GM21786 (cell line): Measurements from ENCODE around the gene RNF103.

ENCODE experiments used
- ATAC-seq: cut with Tn5 transposase; IDR thresholded peaks from one replicate; pipeline ENCODE4 v1.9.1; 2021; ENCODE audit not compliant: unreplicated experiment

The RNF103 gene

DNA sequence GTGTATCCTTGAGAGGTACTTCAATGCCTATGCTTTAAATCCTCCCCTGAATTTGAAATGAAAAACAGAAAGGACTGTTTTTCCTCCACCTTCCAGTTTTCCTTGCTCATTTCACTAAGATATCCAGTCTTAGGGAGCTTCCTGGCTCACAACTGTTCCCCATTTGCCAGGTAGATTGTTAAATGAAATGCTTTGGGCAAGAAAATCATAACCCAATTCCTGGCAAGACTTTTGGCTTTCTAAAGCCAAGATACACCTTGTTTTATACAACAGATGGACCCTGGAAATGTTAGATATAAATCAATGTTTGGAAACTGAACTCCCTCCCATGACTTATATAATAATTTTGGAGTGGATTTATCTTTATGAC lies 56.9 kb downstream of the RNF103 start:
- no peak for ATAC-seq

DNA sequence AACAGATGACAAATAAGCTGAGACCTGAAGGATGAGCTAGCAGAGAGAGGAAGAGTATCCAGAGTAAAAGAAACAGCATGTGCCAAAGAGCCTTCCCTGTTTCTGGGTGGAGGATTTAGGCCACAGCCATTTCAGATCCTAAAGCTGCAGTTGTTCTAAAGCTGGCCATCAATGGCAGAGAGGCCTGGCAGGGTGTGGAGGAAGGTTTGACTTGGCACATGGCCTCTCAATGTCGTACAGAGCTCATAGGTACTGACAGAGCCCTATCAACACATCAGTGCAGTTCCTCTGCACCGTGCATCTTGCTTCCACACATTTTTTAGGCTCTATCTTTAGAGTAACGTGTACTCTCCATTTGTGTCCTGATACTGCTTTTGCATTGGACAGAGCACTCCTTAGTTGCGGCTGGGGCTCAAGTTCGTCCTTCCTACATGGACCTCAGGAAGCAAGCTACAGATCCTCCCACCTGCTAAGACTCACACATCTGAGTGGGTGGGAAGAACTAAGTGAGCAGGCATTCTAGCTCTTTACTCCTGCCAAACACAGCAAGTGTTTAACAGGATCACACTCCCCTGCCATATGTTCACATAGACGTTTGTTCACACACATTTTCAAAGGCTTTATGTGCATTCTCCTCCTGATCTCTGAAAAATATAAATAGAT lies 57.4 kb downstream of the RNF103 start:
- ATAC-seq: no peak

DNA sequence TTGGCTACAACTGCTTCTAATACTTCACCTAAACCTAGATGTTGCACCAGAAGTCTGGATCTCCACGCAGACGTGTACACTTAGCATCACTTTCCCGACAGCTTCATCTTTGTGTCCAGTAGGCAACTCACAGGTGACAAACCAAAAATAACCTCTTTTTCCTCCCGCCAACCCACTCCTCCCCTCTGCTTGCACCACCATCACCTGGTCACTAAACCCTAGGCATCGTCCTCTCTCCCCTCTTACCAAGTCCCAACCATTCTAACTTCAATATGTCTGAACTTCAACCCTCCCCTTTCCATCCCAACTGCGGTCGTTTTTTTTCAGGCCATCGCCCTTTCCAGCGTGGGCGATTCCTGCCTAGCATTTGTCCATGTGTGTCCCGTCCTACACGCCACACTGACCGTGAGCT lies 60.0 kb downstream of the RNF103 start:
- ATAC-seq: no peak

- ATAC-seq: peak; percentile 94
Observed at GRCh38 chr2:86562922-86563649, 60.6 kb downstream of the RNF103 start, which contains the start of gene CHMP3. CHMP3 (minus strand) TSS chr2:86563443; CDS start chr2:86563348, 95 bp downstream.

DNA sequence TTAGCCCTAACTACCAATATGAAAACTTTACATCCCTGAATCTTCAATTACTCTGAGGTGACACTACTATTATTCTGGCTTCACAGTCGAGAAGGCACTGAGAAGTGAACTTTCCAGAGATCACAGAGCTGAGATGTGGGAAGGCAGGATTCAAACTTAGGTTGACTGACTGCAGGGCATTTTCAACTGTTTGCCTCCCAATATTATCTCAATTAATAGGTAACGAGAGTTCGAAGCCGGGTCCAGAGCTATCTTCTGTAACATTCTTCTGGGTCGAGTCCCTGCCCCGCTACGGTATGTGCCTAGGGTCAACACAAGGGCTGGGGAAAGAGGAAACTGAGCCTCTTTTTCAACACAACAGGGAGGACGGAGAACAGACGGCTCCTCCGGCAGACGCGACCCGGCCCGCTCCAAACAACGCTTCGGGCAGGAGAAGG lies 61.2 kb downstream of the RNF103 start:
- ATAC-seq: peak; percentile 20

DNA sequence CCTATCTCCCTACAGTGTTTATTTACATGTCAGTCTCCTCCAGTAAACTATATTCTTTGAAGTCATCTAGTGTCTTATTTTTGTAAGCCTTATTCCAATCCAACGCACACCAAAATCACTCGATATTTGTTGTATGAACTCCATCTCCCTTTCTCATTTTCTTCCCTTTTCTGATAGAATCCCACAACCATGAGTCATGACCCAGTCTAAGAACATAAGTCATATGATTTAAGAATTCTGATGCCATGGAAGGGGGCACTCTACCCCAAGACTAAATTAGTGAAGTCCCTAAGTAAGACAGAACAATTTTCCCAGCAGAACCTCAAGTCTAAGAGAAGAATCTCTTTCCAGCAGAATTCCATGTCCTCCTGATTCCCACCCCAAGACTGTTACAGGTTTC lies 65.8 kb downstream of the RNF103 start:
- ATAC-seq: no peak

GRCh38 chr2:86556508-86556907 lies 67.2 kb downstream of the RNF103 start:
- no peak for ATAC-seq
